Peyer's patch (tissue), 4 donors: ENCODE measurements around the gene ARHGEF26.

Experiments
- CTCF ChIP-seq, 6 experiments: fragments of 450-650 bp in 4 of 6; fragments of 200-600 bp in 2 of 6; sonication (generic) in 1 of 6; IDR thresholded peaks; one replicate each; pipeline ENCODE4 v1.5.1; 2017 to 2019; ENCODE audit warnings: antibody characterized with exemption in 6 of 6, mild to moderate bottlenecking in 3 of 6, moderate library complexity in 1 of 6
- POLR2A ChIP-seq, 2 donors: fragments of 450-650 bp; IDR thresholded peaks; one replicate each; pipeline ENCODE4 v1.5.1; 2017; ENCODE audit warnings: antibody characterized with exemption in 2 of 2, mild to moderate bottlenecking in 2 of 2, moderate library complexity in 2 of 2

- no peak for TF ChIP-seq CTCF (IDR thresholded peaks at IDR 0.05)
- no peak for TF ChIP-seq POLR2A (IDR thresholded peaks at IDR 0.05)
Measured at GRCh38 chr3:154218728-154219127, 97.5 kb downstream of the ARHGEF26 start.
